Erythroblast (primary cell): ENCODE results near the gene PPP1R3E.

Experiments
- DNase-seq, 2 experiments: peaks; one replicate each; lab custom pipeline; 2025; lab: John Stamatoyannopoulos, UW
- GATA1 ChIP-seq: IDR thresholded peaks from 2 replicates; pipeline ENCODE4 v1.6.1; 2011; ENCODE audit warnings: low read depth, mild to moderate bottlenecking, control low read depth, low read length, moderate library complexity
- POLR2A ChIP-seq: IDR thresholded peaks from 2 replicates; pipeline ENCODE4 v1.6.1; 2011; ENCODE audit warnings: mild to moderate bottlenecking, low read length

Gene PPP1R3E

DNA sequence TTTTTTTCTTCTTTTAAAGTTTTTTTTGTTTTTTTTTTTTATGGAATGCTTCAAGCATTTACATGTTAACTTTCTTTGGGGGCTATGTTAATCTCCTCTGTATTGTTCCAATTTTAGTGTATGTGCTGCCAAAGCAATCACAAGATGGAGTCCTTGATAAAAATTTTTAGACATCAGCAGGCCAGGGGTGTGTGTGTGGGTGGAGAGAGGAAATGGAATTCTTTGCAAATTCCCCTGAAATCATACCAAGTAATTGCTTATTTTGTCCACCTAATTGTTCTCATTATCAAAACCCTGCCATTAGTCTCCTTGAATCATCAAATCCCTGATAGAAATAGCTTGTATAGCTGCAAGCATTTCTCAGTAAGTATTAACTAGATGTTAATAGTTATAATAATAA is 43.2 kb downstream of the PPP1R3E start:
- no peak for DNase-seq
- TF ChIP-seq POLR2A = no peak
- no peak for TF ChIP-seq GATA1

DNA sequence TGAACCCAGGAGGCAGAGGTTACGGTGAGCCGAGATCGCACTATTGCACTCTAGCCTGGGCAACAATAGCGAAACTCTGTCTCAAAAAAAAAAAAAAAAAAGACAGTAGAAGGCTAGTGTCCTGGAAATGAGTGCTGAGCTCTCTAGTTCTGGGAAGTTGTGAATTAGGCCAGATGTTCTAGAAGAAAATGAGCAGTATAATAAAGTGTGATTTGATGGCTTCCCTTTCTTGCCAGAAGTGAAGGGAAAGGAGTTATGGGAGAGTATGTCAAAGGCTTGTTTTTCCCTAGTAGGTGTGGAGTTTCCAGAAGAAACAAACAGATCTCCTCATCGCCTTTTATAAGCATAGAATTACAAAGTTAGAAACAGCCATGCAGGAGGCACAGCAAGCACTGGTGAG is 44.4 kb downstream of the PPP1R3E start:
- DNase-seq = no peak
- no peak for TF ChIP-seq POLR2A
- TF ChIP-seq GATA1 = no peak

DNA sequence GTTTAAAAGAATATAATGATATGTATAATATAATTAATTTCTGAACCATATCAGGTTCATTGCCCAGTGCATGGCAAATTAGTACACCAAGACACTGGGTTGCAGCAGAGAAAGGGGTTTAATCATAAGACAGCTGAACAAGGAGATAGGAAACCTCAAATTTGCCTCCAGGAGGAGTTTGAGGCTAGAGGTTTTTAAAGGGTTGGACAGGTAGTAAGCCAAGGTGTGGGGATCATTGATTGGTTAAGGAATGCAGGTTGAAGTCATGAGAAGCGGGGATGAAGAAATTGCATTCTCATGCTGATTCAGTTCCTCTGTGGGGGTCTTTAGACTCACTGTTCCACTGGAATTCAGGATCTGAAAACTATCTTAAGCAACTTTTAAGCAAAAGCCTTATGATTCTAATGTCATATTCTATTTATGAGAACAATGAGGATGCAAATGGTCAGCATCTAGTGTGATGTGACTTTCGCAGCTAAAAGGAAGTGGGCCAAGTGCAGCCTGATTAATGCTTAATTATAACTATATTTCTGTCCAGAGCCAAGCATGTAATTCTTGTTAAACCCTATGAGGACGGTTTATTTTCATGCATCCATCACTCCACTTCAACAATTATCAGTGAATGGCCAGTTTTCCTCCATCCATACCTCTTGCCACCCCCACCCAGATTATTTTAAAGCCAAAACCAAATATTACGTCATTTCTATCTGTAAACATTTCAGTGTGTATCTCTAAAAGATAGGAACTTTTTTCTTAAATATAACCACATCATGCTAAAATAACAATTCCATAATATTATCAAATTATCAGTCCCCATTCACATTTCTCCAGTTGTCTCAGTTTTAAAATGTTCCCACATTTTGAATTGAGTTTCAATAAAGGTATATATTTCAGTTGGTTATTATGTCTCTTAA is 50.0 kb downstream of the PPP1R3E start:
- TF ChIP-seq POLR2A = no peak
- TF ChIP-seq GATA1 = no peak

DNA sequence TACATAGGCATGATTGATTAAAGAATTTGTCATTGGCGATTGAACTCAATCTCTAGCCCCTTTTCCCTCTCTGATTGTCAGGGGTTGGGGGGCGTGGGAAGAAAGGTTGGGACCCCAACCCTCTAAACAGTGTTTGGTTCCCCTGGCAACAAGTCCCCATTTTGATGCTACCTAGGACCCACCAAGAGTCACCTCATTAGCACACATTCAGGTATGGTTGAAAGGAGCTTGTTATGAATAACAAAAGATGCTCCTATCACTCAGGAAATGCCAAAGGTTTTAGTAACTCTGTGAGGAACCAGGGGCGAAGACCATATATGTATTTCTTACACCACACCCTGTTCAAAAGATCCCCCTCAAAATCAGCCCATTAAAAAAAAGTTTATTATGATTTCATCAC is 50.7 kb downstream of the PPP1R3E start:
- no peak for TF ChIP-seq GATA1
- no peak for TF ChIP-seq POLR2A
- DNase-seq = no peak

More for the DNA sequence above, 50.0 kb downstream of the PPP1R3E start:
- DNase-seq = no peak

DNA sequence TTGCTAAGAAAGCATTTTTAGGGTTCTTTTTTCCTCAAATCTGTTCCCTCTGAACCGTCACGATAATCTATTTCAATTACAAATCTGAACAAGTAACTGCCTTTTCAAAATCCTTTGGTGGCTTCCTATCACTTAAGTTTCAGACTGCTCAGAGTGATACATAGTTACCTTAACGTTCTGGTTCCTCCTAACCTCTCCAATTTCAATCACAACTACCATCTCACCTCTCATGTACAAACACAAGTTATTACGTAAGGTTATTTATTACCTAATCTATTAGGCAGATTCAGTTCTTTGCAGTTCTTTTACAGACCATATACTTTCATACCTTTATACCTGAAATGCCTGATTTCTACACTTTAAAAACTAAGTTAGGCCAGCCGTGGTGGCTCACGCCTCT is 52.8 kb downstream of the PPP1R3E start:
- TF ChIP-seq GATA1 (no peak), POLR2A (no peak)
- no peak for DNase-seq

DNA sequence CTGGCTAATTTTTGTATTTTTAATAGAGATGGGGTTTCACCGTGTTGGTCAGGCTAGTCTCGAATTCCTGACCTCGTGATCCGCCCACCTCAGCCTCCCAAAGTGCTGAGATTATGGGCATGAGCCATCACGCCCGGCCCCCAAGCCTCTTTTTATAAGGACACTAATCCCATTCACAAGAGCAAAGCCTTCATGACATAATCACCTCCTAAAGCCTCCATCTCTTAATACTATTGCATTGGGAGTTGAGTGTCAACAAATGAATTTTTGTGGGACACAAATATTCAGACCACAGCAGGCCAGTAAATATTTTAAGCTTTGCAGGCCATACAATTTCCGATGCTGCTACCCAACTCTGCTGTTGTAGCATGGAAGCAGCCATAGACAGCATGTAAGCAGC is 54.1 kb downstream of the PPP1R3E start:
- no peak for TF ChIP-seq POLR2A
- no peak for TF ChIP-seq GATA1
- DNase-seq = no peak
